ENCODE data around the gene OXCT1. TPM values are rescaled to one million over a fixed set of nuclear protein-coding genes. Genes with fewer than 3 reads are reported as not detected.
"Not testable (repeated sequence)": the region's sequence is repeated elsewhere in the genome, so short reads cannot be mapped to it uniquely, and the experiment has no call there.

Gene OXCT1
- total and polyA plus RNA-seq, 2 of the 8 experiments (the other 6 are each of a cell fraction or from before 2014, with no cell fraction given), result 10.1 to 28.2 TPM

GRCh38 chr5:41729381-41729780, 140.8 kb downstream of the OXCT1 start:
- H4K8ac ChIP-seq (ENCODE audit: extremely low read depth, insufficient read depth, low read length); H3K4me3 ChIP-seq (ENCODE audit: extremely low read depth in 1 of 4, insufficient read depth in 2 of 4, low read depth in 3 of 4, low read length in 4 of 4); H4K91ac ChIP-seq (replicated peaks; ENCODE audit: insufficient read length, low read length); H3K14ac ChIP-seq (ENCODE audit: insufficient read length); H3K9ac ChIP-seq (replicated peaks in 1 of 4; ENCODE audit: extremely low read depth in 1 of 4, low read depth in 3 of 4, low read length in 3 of 4); H2AK5ac ChIP-seq (ENCODE audit: low read depth, low read length); H2BK12ac ChIP-seq (ENCODE audit: low read depth, low read length); H3K36me3 ChIP-seq (ENCODE audit: control insufficient read depth in 2 of 4, insufficient read depth in 4 of 4, low read length in 3 of 4); H2BK20ac ChIP-seq (ENCODE audit: low read length); H3K56ac ChIP-seq (replicated peaks; ENCODE audit: insufficient read length, low read depth, low read length); H3K27me3 ChIP-seq (replicated peaks in 1 of 4; ENCODE audit: control insufficient read depth in 3 of 4, extremely low read depth in 1 of 4, insufficient read depth in 3 of 4, low read length in 3 of 4); H3K4ac ChIP-seq (replicated peaks; ENCODE audit: insufficient read length, low read depth, low read length); H3K79me1 ChIP-seq (ENCODE audit: low read depth, low read length); FAIRE-seq; H2BK5ac ChIP-seq (ENCODE audit: low read depth, low read length); H3K79me2 ChIP-seq (ENCODE audit: control insufficient read depth in 1 of 2, insufficient read depth in 2 of 2, low read length in 2 of 2); H4K5ac ChIP-seq (ENCODE audit: insufficient read length, low read depth, low read length); H3K4me2 ChIP-seq (ENCODE audit: insufficient read depth in 1 of 2, low read depth in 2 of 2, low read length in 2 of 2); H3K9me3 ChIP-seq (ENCODE audit: insufficient read depth in 2 of 2, low read depth in 1 of 2, low read length in 1 of 2); H3K27ac ChIP-seq (ENCODE audit: low read depth, low read length); H3K23me2 ChIP-seq (ENCODE audit: low read depth, low read length); DNase-seq (ENCODE audit: low read depth in 1 of 2, low spot score in 2 of 2); H3K18ac ChIP-seq (ENCODE audit: extremely low read depth, low read length); H4K20me1 ChIP-seq (replicated peaks in 1 of 2; ENCODE audit: control insufficient read depth in 1 of 2, insufficient read depth in 2 of 2, low read length in 2 of 2); H2BK15ac ChIP-seq (ENCODE audit: low read length); H3K4me1 ChIP-seq (replicated peaks in 1 of 4; ENCODE audit: control insufficient read depth in 3 of 4, insufficient read depth in 4 of 4, low read length in 3 of 4); H2AFZ ChIP-seq (ENCODE audit: low read length); H2BK120ac ChIP-seq (replicated peaks; ENCODE audit: low read depth, low read length); POLR2A ChIA-PET (ENCODE audit: partially characterized antibody); H3K23ac ChIP-seq (ENCODE audit: insufficient read length): not testable (repeated sequence)
- CTCF ChIA-PET (ENCODE audit: partially characterized antibody), result interaction anchor here (1.0 to 1.3 kb wide), 2 partner anchors 22 to 113 kb away, joined by 3 to 4 read pairs; no protein-coding TSS in a partner anchor
- WGBS, 2 experiments (ENCODE audit: extremely low coverage in 1 of 2, insufficient coverage in 1 of 2, insufficient read length in 1 of 2, insufficient replicate concordance in 2 of 2, low coverage in 1 of 2, low lambda C conversion rate in 2 of 2, missing lambda C conversion rate in 1 of 2), result 98% methylated on average over 4 of the region's 5 CpGs; no CpG with 5 or more reads in 1 of the 2 experiments

Data from H1 (cell line).